ENCODE measurements around the gene AHSP. TPM values are rescaled to one million over a fixed set of nuclear protein-coding genes. Genes with fewer than 3 reads are reported as not detected.
"Not testable (repeated sequence)": the region's sequence is repeated elsewhere in the genome, so short reads cannot be mapped to it uniquely, and the experiment has no call there.

Gene AHSP
- total and polyA plus RNA-seq, 2 donors (not counting 1 experiment from before 2014, with no cell fraction given) = not detected

DNA sequence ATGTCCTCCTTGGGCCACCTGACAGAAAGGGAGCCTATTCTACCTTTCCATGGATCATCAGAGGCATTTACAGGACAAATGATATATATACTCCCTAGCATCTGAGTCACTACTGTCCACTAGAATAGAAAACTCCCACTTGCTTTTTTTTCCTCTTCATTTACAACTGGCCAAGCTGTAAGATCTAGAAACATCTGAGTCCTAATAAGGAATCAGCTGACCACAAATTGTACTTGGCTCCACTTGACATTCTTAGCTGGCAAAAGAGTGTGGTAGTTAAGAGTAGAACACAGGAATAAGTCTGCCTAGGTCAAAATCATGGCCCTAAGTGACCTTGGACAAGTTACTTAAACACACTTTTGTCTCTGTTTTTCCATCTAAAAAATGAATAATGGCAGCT lies 24.7 kb upstream of the AHSP start:
- Histone ChIP-seq H3K9me3 (ENCODE audit: control extremely low read depth in 1 of 3, control insufficient read depth in 2 of 3, insufficient read depth in 1 of 3, low read length in 2 of 3) (no peaks in the 10 kb centered on the region), H2AFZ (ENCODE audit: insufficient read depth, low read depth, low read length, poor library complexity, severe bottlenecking) (no peak overlapping the region), H3K27me3 (replicated peaks in 1 of 4; ENCODE audit: control extremely low read depth in 1 of 4, control insufficient read depth in 3 of 4, insufficient read depth in 4 of 4, low read length in 3 of 4) (no peaks in the 10 kb centered on the region), H4K20me1 (ENCODE audit: control insufficient read depth, insufficient read depth, low read length, poor library complexity, severe bottlenecking) (no peaks in the 10 kb centered on the region), H3K79me2 (ENCODE audit: control insufficient read depth, insufficient read depth, low read length) (peaks cover 22% of the 10 kb centered on the region), H3K4me3 (ENCODE audit: control extremely low read depth in 1 of 5, extremely low read depth in 1 of 5, insufficient read depth in 1 of 5, low read depth in 2 of 5, low read length in 4 of 5) (no peak overlapping the region), H3K4me1 (ENCODE audit: control insufficient read depth in 2 of 2, insufficient read depth in 2 of 2, low read length in 2 of 2) (peaks cover 19 to 20% of the 10 kb centered on the region in 2 donors), H3K9ac (ENCODE audit: low read length) (no peak overlapping the region), H3K27ac (ENCODE audit: low read length in 2 of 2) (no peak overlapping the region), H3K4me2 (replicated peaks; ENCODE audit: low read depth, low read length, poor library complexity, severe bottlenecking) (no peak overlapping the region), H3K36me3 (replicated peaks in 1 of 2; ENCODE audit: control extremely low read depth in 1 of 2, control insufficient read depth in 1 of 2, extremely low read depth in 1 of 2, insufficient read depth in 2 of 2, low read length in 1 of 2) (peaks cover 0 to 19% of the 10 kb centered on the region in 2 experiments)
- no peak overlapping the region for H3K27ac Mint-ChIP-seq
- no peaks in the 10 kb centered on the region for H3K9me3 Mint-ChIP-seq (ENCODE audit: insufficient read depth)
- DNase-seq (no peak), ATAC-seq (ENCODE audit: low read depth) (no peak)
- H3K4me1 Mint-ChIP-seq = peaks cover 22% of the 10 kb centered on the region
- ChIA-PET POLR2A (interaction anchor here (1.1 kb wide), 1 partner anchor 12 kb away, joined by 3 read pairs; no protein-coding TSS in a partner anchor), CTCF (no interaction called here)
- no peak overlapping the region for H3K4me3 Mint-ChIP-seq
- no peaks in the 10 kb centered on the region for H3K27me3 Mint-ChIP-seq
- TF ChIP-seq EZH2 (IDR thresholded peaks at IDR 0.05; ENCODE audit: borderline replicate concordance, insufficient read depth, low read depth, low read length, poor library complexity, severe bottlenecking) = no peak
- TF ChIP-seq, protein P1, sequence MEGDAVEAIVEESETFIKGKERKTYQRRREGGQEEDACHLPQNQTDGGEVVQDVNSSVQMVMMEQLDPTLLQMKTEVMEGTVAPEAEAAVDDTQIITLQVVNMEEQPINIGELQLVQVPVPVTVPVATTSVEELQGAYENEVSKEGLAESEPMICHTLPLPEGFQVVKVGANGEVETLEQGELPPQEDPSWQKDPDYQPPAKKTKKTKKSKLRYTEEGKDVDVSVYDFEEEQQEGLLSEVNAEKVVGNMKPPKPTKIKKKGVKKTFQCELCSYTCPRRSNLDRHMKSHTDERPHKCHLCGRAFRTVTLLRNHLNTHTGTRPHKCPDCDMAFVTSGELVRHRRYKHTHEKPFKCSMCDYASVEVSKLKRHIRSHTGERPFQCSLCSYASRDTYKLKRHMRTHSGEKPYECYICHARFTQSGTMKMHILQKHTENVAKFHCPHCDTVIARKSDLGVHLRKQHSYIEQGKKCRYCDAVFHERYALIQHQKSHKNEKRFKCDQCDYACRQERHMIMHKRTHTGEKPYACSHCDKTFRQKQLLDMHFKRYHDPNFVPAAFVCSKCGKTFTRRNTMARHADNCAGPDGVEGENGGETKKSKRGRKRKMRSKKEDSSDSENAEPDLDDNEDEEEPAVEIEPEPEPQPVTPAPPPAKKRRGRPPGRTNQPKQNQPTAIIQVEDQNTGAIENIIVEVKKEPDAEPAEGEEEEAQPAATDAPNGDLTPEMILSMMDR (IDR thresholded peaks at IDR 0.05) = no peak
- intact Hi-C loops (cut with micrococcal nuclease) = no loop called here

DNA sequence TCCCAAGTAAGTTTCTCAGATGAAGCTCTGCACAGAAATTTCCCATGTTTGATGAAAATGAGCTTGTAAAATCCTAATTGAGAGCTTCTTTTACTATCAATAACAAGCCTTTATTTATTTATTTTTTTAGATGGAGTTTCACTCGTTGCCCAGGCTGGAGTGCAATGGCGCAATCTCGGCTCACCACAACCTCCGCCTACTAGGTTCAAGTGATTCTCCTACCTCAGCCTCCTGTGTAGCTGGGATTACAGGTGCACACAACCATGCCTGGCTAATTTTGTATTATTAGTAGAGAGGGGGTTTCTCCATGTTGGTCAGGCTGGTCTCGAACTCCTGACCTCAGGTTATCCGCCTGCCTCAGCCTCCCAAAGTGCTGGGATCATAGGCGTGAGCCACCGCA lies 24.1 kb upstream of the AHSP start:
- peaks cover 20% of the 10 kb centered on the region for H3K79me2 ChIP-seq (ENCODE audit: control insufficient read depth, insufficient read depth, low read length)
- CTCF ChIA-PET; POLR2A ChIA-PET; DNase-seq; H2AFZ ChIP-seq (ENCODE audit: insufficient read depth, low read depth, low read length, poor library complexity, severe bottlenecking); H3K4me3 ChIP-seq (ENCODE audit: control extremely low read depth in 1 of 5, extremely low read depth in 1 of 5, insufficient read depth in 1 of 5, low read depth in 2 of 5, low read length in 4 of 5); H3K27me3 ChIP-seq (replicated peaks in 1 of 4; ENCODE audit: control extremely low read depth in 1 of 4, control insufficient read depth in 3 of 4, insufficient read depth in 4 of 4, low read length in 3 of 4); H3K9me3 ChIP-seq (ENCODE audit: control extremely low read depth in 1 of 3, control insufficient read depth in 2 of 3, insufficient read depth in 1 of 3, low read length in 2 of 3); H3K4me3 Mint-ChIP-seq; ATAC-seq (ENCODE audit: low read depth); H3K27me3 Mint-ChIP-seq; intact Hi-C loops (cut with micrococcal nuclease); H4K20me1 ChIP-seq (ENCODE audit: control insufficient read depth, insufficient read depth, low read length, poor library complexity, severe bottlenecking); H3K27ac ChIP-seq (ENCODE audit: low read length in 2 of 2); H3K9me3 Mint-ChIP-seq (ENCODE audit: insufficient read depth); H3K4me2 ChIP-seq (replicated peaks; ENCODE audit: low read depth, low read length, poor library complexity, severe bottlenecking); H3K9ac ChIP-seq (ENCODE audit: low read length); H3K27ac Mint-ChIP-seq: not testable (repeated sequence)
- peaks cover 19 to 20% of the 10 kb centered on the region in 2 donors for H3K4me1 ChIP-seq (ENCODE audit: control insufficient read depth in 2 of 2, insufficient read depth in 2 of 2, low read length in 2 of 2)
- peaks cover 0 to 14% of the 10 kb centered on the region in 2 experiments for H3K36me3 ChIP-seq (replicated peaks in 1 of 2; ENCODE audit: control extremely low read depth in 1 of 2, control insufficient read depth in 1 of 2, extremely low read depth in 1 of 2, insufficient read depth in 2 of 2, low read length in 1 of 2)
- peaks cover 27% of the 10 kb centered on the region for H3K4me1 Mint-ChIP-seq
- 93% methylated on average over 6 of the region's 8 CpGs for WGBS (ENCODE audit: insufficient coverage)

Data from B cell (primary cell).